Measurements from ENCODE around the gene TRIM13.

- TF ChIP-seq POLR2A (IDR thresholded peaks at IDR 0.05) (no peak), CTCF (IDR thresholded peaks at IDR 0.05) (no peak)
Observed at GRCh38 chr13:50052478-50052877, 55.6 kb downstream of the TRIM13 start.
